ENCODE results near the gene WDR27.
"Not testable (repeated sequence)": the region's sequence is repeated elsewhere in the genome, so short reads cannot be mapped to it uniquely, and the experiment has no call there.

The WDR27 gene

DNA sequence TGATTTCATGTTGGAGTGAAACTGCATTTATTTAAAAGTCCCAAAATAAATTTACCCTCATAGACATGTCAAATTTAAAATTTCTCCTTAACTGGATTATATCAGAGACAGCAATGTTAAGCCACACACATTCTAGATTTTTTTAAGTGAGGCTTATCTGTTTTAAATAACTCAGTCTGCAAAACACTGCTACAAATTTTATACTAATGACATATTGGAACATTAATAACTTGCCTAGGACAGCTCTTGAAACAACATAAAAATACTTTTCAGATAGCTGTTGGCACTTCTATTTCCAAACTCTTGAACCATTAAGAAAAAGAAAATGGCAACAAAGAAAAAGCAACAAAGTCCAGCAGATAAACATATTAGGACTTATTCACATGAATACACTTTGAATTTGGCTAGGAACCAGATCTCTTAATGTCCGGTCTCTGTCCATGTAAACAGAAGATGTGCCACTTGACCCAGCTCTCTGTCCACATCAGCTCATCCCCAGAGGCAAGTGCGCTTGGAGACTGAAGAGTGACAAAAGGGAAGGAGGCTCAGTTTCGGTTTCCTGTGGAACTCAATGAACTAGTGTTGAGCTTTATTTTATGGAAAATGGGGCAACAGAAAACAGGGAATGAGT is 228.9 kb downstream of the WDR27 start:
- TF ChIP-seq, protein P1, sequence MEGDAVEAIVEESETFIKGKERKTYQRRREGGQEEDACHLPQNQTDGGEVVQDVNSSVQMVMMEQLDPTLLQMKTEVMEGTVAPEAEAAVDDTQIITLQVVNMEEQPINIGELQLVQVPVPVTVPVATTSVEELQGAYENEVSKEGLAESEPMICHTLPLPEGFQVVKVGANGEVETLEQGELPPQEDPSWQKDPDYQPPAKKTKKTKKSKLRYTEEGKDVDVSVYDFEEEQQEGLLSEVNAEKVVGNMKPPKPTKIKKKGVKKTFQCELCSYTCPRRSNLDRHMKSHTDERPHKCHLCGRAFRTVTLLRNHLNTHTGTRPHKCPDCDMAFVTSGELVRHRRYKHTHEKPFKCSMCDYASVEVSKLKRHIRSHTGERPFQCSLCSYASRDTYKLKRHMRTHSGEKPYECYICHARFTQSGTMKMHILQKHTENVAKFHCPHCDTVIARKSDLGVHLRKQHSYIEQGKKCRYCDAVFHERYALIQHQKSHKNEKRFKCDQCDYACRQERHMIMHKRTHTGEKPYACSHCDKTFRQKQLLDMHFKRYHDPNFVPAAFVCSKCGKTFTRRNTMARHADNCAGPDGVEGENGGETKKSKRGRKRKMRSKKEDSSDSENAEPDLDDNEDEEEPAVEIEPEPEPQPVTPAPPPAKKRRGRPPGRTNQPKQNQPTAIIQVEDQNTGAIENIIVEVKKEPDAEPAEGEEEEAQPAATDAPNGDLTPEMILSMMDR (conservative IDR thresholded peaks at IDR 0.05; ENCODE audit: low read depth) = no peak
- POLR2A ChIA-PET (ENCODE audit: low non-redundant PET) = no interaction called here
- DNase-seq (ENCODE audit: low spot score) = no peak
- H3K27ac ChIP-seq = no peak overlapping the region
- CTCF ChIA-PET = no interaction called here

DNA sequence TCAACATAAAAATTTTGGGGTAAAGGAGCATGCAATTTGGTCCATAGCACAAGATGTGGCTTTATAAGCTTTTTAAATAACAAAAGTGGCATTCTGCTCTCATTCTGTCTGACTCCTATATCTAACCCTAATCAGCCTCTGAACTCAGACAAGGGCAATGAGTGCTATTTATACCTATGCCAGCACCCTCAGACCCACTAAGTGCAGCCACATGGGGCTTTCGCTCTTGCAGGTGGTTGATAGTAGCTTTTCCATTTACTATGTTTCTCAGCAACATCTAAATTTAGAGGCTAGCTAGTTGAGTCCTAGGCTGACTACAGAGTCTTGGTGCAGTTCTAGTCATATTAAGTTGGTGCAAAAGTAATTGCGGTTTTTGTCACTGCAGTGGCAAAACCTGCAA is 231.0 kb downstream of the WDR27 start:
- ChIA-PET CTCF (no interaction called here), POLR2A (ENCODE audit: low non-redundant PET) (no interaction called here)
- H3K27ac ChIP-seq = no peak overlapping the region
- TF ChIP-seq, protein P1 (conservative IDR thresholded peaks at IDR 0.05; ENCODE audit: low read depth) = no peak
- no peak for DNase-seq (ENCODE audit: low spot score)

DNA sequence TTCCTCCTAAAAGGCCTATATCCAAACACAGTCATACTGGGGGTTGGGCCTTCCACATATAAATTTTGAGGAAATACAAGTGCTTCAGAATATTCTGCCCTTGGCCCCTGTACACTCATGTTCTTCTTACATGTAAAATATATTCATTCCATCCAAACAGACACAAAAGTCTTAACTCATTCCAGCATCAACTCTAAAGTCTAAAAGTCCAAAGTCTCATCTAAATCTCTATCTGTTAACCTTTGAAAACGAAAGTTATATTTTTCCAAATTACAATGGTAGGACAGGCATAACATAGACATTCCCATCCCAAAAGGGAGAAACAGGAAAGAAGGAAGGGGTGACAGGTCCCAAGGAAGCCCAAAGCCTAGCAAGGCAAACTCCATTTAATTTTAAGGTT is 232.8 kb downstream of the WDR27 start:
- ChIA-PET CTCF (no interaction called here), POLR2A (ENCODE audit: low non-redundant PET) (no interaction called here)
- H3K27ac ChIP-seq = no peak overlapping the region
- TF ChIP-seq, protein P1 (conservative IDR thresholded peaks at IDR 0.05; ENCODE audit: low read depth) = no peak
- DNase-seq (ENCODE audit: low spot score) = no peak

DNA sequence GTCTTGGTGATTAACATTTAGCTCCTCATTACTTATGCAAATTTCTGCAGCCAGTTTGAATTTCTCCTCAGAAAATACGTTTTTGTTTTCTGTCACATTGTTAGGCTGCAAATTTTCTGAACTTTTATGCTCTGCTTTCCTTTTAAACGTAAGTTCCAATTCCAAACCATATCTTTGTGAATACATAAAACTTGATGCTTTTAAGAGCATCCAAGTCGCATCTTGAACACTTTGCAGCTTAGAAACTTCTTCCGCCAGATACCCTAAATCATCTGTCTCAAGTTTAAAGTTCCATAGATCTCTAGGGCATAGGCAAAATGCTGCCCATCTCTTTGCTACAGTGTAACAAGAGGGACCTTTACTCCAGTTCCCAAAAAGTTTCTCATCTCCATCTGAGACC is 234.1 kb downstream of the WDR27 start:
- H3K27ac ChIP-seq; POLR2A ChIA-PET (ENCODE audit: low non-redundant PET); CTCF ChIA-PET; DNase-seq (ENCODE audit: low spot score): not testable (repeated sequence)

DNA sequence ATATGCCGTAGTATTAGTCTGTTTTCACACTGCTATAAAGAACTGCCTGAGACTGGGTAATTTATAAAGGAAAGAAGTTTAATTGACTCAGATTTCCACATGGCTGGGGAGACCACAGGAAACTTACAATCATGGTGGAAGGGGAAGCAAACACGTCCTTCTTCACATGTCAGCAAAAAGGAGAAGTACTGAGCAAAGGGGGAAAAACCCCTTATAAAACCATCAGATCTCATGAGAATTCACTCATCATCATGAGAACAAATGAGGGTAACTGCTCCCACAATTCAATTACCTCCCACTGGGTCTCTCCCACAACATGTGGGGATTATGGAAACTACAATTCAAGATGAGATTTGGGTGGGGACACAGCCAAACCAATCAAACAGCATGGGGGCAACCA is 235.6 kb downstream of the WDR27 start:
- H3K27ac ChIP-seq; DNase-seq (ENCODE audit: low spot score); CTCF ChIA-PET; POLR2A ChIA-PET (ENCODE audit: low non-redundant PET): not testable (repeated sequence)

DNA sequence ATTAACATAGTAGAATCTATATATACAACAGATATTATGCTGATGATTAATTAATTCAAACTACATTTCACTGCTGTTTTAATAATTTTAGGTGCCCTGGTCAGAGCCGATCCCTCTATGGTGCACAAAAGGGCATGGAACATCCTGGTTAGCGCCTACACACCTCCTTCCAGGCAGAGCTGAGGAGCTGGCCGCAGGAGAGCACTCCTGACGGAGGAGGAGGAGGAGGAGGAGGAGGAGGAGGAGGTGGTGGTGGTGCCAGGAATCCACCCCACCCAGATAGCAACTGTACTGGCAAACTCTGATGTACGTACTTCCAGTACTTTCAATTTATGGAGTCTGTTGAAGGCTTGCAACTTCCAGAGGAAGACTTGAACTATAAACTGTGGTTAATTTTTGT is 244.1 kb downstream of the WDR27 start:
- TF ChIP-seq, protein P1 (conservative IDR thresholded peaks at IDR 0.05; ENCODE audit: low read depth) = no peak
- POLR2A ChIA-PET (ENCODE audit: low non-redundant PET) = no interaction called here
- no peak overlapping the region for H3K27ac ChIP-seq
- no peak for DNase-seq (ENCODE audit: low spot score)
- CTCF ChIA-PET = no interaction called here

DNA sequence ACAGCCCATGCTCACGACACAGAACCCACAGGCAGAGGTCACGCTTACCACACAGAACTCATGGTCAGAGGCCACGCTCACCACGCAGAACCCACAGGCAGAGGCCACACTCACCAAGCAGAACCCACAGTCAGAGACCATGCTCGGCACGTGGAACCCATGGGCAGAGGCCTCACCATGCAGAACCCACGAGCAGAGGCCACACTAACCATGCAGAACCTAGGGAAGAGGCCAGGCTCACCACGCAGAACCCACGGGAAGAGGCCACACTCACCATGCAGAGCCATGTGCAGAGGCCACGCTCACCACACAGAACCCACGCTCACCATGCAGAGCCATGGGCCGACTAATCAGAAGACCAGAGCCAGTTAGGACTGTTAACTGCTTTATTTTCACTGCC is 245.0 kb downstream of the WDR27 start:
- TF ChIP-seq, protein P1 (conservative IDR thresholded peaks at IDR 0.05; ENCODE audit: low read depth) = no peak
- no peak for DNase-seq (ENCODE audit: low spot score)
- POLR2A ChIA-PET (ENCODE audit: low non-redundant PET) = no interaction called here
- CTCF ChIA-PET = no interaction called here
- no peak overlapping the region for H3K27ac ChIP-seq

DNA sequence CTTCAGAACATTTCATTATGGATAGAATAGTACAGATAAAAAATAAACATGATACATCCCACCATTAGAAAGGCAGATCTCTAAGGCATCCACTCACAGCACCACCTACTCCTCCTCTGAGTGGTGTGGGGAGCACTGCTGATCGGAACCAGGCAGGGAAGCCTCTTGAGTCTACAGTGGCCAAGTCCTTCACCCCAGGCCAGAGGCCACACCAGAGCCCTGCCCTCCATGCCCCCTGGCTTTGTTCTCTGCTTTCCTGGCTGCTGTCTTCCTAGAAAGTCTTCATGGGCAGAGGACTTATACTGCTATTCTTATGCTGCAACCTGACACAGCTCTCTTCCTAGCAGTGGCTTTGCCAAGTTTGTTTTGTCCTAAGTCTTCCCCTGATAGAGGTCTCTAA is 246.4 kb downstream of the WDR27 start:
- ChIA-PET CTCF (interaction anchor here (0.6 kb wide), 1 partner anchor 42 kb away, joined by 3 read pairs; no protein-coding TSS in a partner anchor), POLR2A (ENCODE audit: low non-redundant PET) (no interaction called here)
- H3K27ac ChIP-seq = no peak overlapping the region
- DNase-seq (ENCODE audit: low spot score) = no peak
- TF ChIP-seq, protein P1 (conservative IDR thresholded peaks at IDR 0.05; ENCODE audit: low read depth) = no peak
